GM21367 (cell line): ENCODE data around the gene NPHP1.
"Not testable (repeated sequence)": the region's sequence is repeated elsewhere in the genome, so short reads cannot be mapped to it uniquely, and the experiment has no call there.

Experiments used
- ATAC-seq: cut with Tn5 transposase; IDR thresholded peaks from one replicate; pipeline ENCODE4 v1.9.1; 2021; ENCODE audit not compliant: unreplicated experiment

Gene NPHP1

DNA sequence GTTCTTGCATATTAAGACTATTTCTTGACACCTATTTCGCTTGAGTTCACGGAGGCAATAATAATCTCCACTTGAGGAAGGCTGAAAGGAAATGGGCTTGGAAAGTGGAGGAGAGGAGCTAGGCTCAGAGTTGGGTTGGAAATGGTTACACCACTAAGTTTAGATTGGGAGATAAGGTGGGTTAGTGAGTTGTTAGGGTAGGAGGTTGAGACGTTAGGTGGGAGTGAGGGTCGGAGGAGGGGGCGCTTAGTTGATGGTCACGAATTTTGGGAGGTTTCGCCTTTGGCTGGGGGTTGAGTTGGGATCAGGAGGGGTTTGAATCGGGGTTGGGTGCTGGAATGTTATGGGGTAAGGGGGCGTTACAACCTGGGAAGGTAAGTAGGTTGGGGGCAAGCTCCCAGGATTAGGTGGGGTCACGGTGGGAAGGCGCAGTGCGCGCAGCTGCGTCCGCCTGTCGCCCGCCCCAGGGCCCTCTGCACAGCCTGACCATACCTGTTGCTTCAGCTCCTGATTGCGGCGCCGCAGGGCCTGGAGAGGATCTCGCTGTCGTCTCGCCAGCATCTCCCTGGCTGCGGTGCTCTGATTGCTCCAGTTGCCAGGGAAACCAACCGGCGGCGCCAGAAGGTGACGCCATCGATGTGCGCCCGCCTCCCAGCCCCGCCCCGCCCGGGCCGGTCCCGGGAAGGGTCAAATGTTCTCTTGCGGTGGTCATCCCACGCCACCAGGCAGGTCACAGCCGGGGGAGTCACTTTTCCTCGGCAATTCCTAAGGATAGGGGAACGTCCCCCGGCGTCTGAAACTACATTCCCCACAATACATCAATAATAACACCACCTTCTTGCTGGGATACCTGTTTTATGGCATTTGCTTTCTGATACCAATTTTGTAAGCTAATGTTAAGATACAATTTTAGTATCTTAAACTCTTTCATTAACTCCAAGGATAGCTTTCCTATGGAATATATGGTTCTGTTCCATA, at the start of gene NPHP1:
NPHP1 (minus strand) TSS at position 606 of the 978 bp plus-strand sequence; CDS start at position 561, 45 bp downstream.
- peak; percentile 93 for ATAC-seq

DNA sequence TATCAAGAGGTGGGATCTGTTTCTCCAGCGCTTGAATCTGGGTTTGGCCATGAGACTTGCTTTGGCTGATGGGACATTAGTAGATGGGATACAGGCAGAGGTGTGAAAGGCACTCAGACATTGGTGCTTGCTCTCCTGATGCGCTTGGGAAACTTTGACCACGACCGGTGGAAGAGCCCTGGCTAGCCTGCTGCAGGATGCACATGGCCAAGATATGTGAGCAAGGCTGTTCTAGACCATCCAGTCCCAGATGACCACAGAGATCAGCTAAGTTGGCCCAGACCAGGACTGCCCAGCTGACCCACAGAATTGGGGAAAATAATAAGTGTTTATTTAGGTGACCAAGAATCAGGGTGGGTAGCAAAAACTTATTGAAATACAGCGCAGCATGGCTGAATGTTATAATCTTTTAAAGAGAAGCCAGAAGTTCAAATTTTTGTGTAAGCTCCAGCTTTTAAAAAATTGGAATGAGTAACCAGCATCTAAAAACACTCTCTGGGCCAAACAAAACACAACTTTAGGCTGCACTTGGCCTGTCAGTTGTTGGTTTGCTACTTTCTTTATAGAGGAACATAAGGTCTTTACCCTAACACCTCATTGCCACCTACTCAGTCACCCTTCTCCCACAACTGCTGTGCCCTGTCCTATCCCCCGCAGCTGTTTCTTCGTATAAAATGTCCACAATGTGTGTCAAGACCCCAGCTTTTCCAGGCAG, 43.4 kb upstream of the NPHP1 start:
- ATAC-seq, result not testable (repeated sequence)

DNA sequence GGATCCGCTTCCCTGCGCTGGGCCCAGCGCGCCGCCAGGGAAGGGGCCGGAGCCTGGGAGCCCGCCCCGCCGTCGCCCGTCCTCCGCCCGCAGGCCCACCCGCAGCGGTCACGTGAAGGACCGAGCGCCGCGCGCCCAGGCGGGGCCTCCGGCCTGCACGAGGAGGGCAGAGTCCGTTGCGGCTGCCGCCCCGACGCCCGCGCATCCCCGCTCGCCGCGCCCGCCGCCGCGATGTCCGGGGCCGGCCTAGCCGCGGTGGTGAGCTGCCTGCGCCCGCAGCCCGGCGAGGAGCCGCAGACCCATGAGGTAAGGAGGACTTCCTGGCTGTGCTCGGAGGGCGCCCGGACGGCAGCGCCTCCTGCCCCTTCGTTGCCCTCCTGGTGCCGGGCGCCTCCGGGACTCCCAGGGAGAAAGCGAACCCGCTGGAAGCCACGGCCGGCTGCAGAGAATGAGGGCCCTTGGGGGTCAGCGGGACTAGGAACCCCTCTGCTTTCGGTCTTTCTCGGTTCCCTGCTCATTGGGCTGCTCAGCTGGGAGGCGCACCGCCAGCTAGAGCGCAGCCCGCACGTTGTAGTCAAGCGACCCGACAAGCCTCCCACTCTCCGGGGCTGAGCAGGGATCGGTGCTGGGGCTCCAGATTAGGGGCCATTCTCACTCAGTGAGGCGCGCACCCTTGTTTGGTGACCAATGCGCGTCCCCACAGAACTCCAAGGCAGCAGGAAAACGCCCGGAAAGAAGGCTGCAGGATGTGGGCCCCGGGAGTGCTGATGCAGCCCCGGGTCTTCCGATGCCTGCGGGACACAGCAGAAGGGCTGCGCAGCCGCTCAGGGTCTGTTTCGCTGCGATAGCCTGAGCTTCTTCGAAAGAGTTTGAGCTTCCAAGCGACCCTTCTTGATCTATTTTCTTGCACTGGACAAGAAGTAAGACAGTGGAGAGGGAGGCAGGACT, 40.9 kb upstream of the NPHP1 start:
- not testable (repeated sequence) for ATAC-seq

DNA sequence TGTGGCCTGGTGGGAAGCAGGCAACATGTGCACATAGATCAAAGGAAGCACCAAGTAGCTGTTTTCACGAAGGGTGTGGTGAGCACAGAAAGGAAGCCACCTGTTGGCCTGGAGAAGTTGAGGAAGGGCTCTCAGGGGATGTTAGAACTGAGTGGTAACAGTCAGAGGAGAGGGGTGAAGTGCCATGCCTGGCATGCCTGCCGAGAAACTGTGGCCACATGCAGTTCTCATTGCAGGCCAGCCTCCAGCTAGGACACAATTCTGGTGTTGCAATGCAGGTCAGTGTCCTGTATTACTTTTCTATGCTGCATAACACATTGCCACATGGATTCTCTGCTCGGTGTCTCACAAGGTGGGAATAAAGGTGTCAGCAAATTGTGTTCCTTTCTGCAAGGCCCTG, 38.5 kb upstream of the NPHP1 start:
- ATAC-seq, result not testable (repeated sequence)

DNA sequence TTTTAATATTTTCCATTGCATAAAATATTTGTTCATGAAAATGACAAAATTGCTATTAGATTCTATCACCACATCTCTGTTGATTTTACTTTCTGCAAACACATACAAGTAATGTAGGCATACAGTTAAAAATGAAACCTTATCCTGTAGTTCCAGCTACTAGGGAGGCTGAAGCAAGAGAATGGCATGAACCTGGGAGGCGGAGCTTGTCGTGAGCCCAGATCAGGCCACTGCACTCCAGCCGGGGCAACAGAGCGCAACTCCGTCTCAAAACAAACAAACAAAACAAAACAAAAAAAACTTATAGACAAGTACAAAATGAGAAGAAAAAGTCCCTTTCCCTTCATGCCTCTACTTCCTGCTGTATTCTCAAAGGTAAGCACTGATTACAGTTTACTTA, 29.7 kb upstream of the NPHP1 start:
- not testable (repeated sequence) for ATAC-seq

DNA sequence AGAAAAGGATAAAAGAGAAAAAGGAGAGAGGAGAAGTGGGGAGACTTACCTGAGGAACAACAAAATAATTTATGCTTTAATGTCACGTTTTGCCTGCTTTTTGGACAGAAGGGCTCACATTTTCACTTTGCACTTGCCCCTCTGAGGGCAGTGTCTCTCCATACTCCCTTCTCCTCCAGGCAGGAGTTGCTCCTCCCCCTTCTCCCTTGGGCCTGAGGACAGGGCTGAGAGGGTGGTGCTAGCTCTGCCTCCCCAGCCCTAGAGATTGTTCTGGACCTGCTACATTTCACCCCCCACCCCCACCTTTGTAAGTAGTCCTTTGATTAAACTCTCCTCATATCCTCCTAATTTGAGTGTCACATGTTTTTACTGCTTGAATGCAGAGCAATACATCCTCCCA, 25.1 kb upstream of the NPHP1 start:
- ATAC-seq, result not testable (repeated sequence)

DNA sequence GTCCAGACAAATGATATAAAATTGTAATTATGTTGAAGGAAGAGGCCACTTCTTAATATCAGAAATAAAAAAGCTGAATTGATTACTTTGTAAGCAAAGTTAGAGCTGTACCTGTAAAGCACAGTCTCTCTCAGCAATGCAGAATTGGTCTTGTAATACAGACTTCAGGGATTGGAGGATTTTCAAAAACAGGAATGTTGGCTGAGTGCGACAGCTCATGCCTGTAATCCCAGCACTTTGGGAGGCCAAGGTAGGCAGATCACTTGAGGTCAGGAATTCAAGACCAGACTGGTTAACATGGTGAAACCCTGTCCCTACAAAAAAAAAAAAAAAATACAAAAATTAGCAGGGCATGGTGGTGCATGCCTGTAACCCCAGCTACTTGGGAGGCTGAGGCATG, 17.8 kb upstream of the NPHP1 start:
- not testable (repeated sequence) for ATAC-seq

DNA sequence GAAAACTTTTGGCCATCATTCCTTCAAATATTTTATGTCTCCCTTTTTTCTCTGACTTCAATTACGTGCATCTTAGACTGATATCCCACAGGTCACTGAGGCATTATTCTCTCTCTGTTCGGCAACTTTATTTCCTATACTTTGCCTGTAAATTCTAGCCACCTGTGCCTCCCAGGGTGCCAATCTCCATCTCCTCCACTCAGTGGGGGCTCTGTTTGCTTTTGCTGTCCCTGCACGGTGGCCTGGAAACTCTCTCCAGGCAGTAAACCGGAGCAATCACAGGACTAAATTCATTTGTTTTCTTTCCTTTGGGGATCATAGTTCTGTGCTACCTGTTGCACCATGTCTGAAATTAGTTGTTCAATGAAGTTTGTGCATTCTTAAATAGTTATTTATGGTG, 17.1 kb upstream of the NPHP1 start:
- no peak for ATAC-seq

DNA sequence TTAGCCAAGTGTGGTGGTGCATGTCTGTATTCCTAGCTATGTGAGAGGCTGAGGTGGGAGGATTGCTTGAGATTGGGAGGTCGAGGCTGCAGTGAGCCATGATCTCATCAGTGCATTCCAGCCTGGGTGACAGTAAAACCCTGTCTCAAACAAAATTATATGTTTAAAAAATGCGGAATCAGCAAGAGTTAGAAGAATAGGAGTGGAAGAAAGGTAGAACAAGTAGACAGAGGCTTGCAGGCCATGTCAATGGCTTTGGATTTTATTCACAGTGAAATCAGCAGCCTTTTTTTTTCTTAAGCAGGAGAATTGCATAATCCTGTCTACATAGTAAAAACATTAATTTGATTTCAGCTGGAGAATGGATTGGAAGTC, 15.4 kb upstream of the NPHP1 start:
- no peak for ATAC-seq

DNA sequence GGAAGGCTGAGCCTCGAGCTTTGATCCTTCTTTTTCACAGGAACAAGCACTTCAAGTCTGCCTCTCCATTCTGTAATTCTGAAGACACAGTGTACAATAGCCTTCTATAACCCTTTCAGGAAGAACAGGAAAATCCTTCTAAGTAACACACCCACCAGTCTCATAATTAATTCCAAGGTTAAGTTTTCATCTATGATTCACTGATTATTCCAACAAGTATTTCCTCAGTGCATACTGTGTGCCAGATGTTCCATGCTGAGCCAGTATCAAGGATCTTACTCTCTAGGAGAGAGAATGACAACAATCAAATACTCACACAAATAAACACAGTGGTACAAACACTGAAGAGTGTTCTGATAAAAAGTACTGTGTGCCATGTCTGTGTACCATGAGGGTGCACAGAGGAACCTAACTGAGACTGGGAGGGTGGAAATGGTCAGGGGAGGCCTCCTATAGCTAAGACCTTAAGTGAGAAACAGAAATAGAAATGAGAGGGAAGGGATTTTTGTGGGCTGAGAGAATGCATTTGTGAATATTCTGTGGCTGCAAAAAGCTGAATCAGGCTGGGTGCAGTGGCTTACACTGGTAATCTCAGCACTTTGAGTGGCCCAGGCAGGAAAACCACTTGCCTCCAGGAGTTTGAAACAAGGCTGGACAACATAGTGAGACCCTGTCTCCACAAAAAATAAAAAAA, 14.8 kb upstream of the NPHP1 start:
- no peak for ATAC-seq

DNA sequence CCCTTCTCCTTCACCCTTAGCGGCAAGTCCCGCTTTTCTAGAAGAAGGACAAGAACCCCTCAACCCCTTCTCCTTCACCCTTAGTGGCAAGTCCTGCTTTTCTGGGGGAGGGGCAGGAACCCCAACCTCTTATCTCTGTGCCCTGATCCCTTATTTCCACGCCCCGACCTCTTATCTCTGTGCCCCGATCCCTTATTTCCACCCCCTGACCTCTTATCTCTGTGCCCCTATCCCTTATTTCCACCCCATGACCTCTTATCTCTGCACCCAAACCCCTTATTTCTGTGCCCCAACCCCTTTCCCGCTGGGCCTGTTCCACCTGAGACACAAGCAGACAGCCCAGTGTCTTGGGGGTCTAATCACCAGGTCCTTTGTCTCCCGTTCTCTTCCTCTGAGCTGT, 14.1 kb upstream of the NPHP1 start:
- not testable (repeated sequence) for ATAC-seq

DNA sequence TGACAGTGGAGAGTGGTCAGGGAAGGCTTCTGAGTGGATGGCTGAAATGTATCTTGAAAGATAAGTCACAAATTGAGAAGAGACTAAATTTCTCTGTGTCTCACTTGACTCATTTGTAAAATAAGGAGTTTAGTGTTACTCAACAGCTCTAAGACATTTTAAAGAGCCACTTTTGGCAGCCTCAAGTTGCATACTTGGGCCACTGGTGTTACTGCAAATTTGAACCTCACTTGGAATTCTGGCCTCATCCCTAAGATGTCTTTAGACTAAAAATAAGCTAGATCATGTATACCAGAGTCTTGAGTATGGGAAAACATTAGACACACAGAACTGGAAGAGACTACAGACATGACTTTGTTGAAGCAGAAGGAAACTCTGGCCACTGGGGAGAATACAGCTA, 12.0 kb upstream of the NPHP1 start:
- ATAC-seq, result no peak

DNA sequence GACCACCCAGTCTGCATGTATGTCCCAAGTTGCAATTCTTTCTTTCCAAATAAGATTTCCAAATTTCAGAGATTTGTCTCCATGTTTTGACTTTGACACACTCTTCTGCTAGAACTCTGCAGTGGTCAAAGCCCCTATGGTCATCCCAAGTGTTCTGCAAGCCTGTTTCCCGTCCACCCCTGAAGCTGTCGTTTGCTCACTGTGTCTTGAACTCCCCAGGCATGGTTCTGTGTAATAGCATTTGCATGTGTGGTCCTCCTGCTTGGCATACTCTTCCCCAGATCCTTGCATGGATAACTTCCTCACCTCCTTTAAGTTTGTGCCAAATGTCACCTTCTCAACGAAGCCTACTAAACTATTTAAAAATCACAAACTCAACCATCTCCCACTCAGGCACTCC, 11.4 kb upstream of the NPHP1 start:
- no peak for ATAC-seq

DNA sequence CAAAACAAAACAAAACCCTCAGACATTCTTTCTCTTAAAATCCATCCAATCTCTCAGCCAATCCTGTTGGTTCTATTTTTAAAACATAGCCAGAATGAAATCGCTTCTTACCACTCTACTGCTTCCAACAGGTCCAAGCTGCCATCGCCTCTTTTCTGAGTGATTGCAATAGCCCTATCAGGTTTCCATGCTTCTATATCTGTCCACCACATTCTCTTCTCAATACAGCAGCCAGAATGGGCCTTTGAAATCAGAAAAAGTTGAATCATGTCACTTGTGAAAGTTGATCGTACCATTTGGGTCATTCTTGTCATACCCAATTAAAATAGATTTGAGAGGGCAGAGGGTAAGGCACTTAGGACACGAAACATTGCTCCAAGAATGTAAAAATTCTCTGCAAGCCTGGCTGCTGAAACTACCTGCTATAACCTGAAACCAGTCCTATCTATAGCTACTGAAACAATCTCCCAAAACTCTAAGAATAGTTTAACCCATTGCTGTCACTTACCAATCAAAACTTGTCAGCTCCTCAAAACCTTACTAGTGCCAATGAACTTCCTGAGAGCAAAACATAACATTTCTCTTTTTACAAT, 10.8 kb upstream of the NPHP1 start:
- no peak for ATAC-seq

DNA sequence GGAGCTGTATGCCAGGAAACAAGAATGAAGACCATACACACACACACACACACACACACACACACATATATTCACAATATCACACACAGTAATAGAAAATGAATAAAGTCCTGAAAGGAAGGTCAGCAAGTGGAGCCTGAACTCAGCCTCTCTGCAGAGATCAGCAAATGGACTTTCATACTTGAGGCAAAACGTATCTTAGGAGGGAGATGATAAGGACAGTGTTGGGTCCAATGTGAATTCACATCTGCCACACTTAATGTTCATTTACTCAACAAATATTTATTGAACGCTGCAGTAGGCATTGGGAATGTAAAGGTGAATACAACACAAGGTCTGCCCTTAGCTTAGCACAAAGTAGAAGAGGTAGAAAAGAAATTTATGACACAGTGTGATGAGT, 10.3 kb upstream of the NPHP1 start:
- no peak for ATAC-seq

DNA sequence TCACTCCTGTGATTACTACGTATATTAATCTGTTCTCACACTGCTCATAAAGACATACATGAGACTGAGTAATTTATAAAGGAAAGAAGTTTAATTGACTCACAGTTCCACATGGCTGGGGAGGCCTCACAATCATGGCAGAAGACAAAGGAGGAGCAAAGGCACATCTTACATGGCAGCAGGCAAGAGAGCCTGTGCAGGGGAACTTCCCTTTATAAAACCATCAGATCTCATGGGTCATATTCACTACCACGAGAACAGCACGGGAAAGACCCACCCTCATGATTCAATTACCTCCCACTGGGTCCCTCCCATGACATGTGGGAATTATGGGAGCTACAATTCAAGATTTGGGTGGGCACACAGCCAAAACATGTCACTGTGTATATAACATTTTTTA, 8.7 kb upstream of the NPHP1 start:
- ATAC-seq, result not testable (repeated sequence)

DNA sequence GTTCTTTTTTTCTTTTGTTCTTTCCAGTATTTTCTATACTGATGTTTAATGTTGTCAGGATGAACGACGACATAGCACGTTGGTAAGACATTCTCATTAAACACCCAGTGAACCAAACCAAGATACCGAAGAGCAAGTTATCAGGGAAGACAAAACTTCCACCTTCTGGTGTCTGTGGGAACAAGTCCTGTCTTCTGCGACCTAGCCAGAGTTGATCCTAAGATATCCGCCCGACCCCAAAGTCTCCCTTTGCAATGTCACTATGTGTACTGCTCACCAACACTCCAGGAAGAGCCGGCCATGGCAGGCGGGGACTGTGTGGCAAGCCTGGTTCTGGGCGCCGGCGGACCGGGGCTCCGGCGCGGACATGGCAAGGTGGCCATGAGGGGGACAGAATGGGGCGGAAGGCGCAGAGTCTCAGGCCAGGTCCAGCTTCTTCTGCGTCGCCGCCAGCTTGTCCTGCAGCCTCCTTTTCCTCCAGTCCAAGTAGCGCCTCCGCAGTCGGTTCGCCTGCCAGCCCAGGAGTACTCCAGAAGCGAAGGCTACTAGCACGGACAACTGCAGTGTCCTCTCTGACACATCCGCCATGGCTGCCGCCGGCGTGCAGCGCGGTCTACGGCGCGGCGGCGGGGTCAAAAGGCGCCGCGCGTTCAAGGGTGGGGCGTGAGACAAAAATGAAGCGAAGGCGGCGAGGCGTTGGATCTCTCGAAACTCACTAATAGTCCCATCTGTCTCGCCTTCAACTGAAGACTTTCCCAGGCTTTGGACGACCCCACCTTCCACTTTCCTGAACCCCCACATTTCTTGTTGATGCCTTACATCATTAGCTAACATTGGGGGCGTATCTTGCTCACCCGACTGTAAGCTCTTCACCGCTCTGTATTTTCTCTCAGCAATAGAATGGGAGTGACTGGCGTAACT, 7.4 kb upstream of the NPHP1 start, which contains the start of gene MTLN:
MTLN (minus strand) TSS at position 610 of the 921 bp plus-strand sequence; CDS start at position 588, 22 bp downstream.
- peak; percentile 91 for ATAC-seq

DNA sequence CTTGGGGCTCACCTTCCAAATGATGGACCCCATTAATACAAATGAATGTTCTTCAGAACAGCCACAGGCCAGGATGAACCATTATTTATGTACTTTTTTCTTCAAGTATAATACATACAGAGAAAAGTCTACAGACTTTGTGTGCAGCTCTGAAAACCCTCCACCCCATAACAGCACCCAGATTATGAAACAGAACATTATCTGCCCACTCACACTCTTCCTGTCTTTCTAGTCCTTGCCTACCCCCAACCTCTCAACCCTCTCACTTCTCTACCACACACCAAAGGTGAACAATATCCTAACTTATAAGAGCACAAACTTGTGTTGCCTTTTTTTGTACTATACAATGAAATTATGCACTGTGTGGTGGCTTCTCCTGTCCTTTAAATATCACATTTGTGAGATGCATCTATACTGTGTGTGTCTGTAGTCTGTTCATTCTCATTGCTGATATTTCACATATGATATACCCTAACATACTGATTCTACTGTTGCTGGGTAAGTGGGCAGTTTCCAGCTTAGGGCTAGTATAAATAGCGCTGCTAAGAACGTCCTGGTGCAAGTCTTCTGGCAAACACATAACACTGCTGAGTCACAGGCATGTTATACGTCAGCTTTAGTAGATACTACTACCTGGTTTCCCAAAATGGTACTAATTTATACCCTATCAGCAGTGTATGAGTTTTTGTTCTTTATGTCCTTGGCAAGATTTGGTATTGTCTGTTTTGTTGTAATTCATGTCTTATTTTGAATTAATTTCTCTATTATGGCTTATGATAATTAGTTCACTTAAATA, 1.0 kb upstream of the NPHP1 start:
- no peak for ATAC-seq
